HG02981 (cell line): ENCODE data around the gene TMEM120B.

ENCODE experiments used
- ATAC-seq: cut with Tn5 transposase; IDR thresholded peaks from one replicate; pipeline ENCODE4 v1.9.1; 2021; ENCODE audit warnings: mild to moderate bottlenecking, moderate library complexity; ENCODE audit not compliant: unreplicated experiment

The TMEM120B gene

GRCh38 chr12:121814429-121815119, 102.0 kb downstream of the TMEM120B start:
- ATAC-seq = no peak

- no peak for ATAC-seq
Measured at GRCh38 chr12:121815263-121815662, 102.7 kb downstream of the TMEM120B start.

- ATAC-seq = no peak
Measured at GRCh38 chr12:121816925-121817647, 104.5 kb downstream of the TMEM120B start.

GRCh38 chr12:121817648-121818043, 105.1 kb downstream of the TMEM120B start:
- ATAC-seq = no peak

- no peak for ATAC-seq
Measured at GRCh38 chr12:121819212-121819949, 106.8 kb downstream of the TMEM120B start.

- no peak for ATAC-seq
Measured at GRCh38 chr12:121820056-121820455, 107.5 kb downstream of the TMEM120B start.

- no peak for ATAC-seq
Measured at GRCh38 chr12:121822393-121823100, 110.0 kb downstream of the TMEM120B start.

- no peak for ATAC-seq
Measured at GRCh38 chr12:121823101-121823726, 110.7 kb downstream of the TMEM120B start.

- no peak for ATAC-seq
Measured at GRCh38 chr12:121823727-121824115, 111.2 kb downstream of the TMEM120B start.

- no peak for ATAC-seq
Measured at GRCh38 chr12:121825041-121825523, 112.5 kb downstream of the TMEM120B start.

GRCh38 chr12:121826318-121827150, 114.0 kb downstream of the TMEM120B start:
- ATAC-seq = no peak

GRCh38 chr12:121827351-121828099, 115.0 kb downstream of the TMEM120B start:
- no peak for ATAC-seq

GRCh38 chr12:121828306-121828705, 115.8 kb downstream of the TMEM120B start:
- no peak for ATAC-seq

- ATAC-seq = no peak
Measured at GRCh38 chr12:121828826-121829225, 116.3 kb downstream of the TMEM120B start.

GRCh38 chr12:121829250-121829918, 116.8 kb downstream of the TMEM120B start:
- ATAC-seq = no peak

- ATAC-seq = no peak
Measured at GRCh38 chr12:121830134-121830533, 117.6 kb downstream of the TMEM120B start.

GRCh38 chr12:121830588-121831265, 118.2 kb downstream of the TMEM120B start:
- ATAC-seq = no peak
